Vagina (tissue), 2 donors: Measurements from ENCODE around the gene PRR23E.

Source experiments
- POLR2A ChIP-seq, 2 donors: fragments of 450-650 bp; IDR thresholded peaks; one replicate each; pipeline ENCODE4 v1.6.1; 2017; ENCODE audit warnings: antibody characterized with exemption in 2 of 2, mild to moderate bottlenecking in 2 of 2, moderate library complexity in 2 of 2
- POLR2AphosphoS5 ChIP-seq, 2 donors: sonication (generic); formaldehyde crosslinking; IDR thresholded peaks; one replicate each; pipeline ENCODE4 v1.9.0; 2017; ENCODE audit warnings: antibody characterized with exemption in 2 of 2, mild to moderate bottlenecking in 2 of 2, low read depth in 1 of 2; ENCODE audit not compliant: insufficient read depth in 1 of 2
- TF ChIP-seq, protein P1 (sequence below), 3 experiments: fragments of 450-650 bp in 2 of 3; fragments of 200-600 bp in 1 of 3; sonication (generic) in 1 of 3; IDR thresholded peaks; one replicate each; pipeline ENCODE4 v1.5.1; 2017 to 2019; ENCODE audit warnings: antibody characterized with exemption in 3 of 3, mild to moderate bottlenecking in 2 of 3, moderate library complexity in 2 of 3

DNA sequence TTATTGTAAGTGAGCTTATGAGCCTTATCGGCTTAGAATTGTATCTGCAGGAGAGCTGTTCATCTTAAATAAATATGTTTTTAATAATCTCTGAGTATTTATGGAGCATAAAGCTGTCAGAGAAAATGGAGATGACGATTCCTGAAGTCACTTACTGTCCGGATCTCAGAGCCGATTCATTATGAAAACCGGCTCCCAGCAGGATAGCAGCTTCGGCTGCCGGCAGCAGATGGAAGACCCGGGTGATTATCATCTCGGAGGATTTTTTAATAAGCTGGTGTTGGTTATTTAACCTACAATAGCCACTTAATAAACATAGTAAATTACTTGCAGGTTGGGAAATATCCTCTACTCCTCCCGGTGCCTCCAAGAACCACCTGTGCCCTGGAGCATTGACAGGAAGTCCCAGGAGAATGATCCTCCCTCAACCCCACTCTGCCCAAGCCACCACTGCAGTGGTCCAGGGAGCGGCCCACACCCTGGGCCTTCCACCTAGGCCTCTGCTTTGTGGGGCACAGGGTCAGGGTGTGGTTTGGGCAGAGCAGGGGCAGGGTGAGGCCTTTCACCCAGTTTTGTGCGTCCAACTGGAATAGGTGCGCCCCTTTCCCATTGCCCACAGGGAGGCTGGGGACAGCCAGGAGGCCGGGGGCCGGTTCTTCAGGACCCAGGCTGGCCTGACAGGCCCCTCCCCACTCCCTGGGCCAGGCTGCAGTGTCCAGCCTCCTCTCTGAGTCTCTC, 42.2 kb upstream of the PRR23E start:
- TF ChIP-seq, protein P1, sequence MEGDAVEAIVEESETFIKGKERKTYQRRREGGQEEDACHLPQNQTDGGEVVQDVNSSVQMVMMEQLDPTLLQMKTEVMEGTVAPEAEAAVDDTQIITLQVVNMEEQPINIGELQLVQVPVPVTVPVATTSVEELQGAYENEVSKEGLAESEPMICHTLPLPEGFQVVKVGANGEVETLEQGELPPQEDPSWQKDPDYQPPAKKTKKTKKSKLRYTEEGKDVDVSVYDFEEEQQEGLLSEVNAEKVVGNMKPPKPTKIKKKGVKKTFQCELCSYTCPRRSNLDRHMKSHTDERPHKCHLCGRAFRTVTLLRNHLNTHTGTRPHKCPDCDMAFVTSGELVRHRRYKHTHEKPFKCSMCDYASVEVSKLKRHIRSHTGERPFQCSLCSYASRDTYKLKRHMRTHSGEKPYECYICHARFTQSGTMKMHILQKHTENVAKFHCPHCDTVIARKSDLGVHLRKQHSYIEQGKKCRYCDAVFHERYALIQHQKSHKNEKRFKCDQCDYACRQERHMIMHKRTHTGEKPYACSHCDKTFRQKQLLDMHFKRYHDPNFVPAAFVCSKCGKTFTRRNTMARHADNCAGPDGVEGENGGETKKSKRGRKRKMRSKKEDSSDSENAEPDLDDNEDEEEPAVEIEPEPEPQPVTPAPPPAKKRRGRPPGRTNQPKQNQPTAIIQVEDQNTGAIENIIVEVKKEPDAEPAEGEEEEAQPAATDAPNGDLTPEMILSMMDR (IDR thresholded peaks at IDR 0.05), result no peak
- TF ChIP-seq POLR2A (IDR thresholded peaks at IDR 0.05) (no peak), POLR2AphosphoS5 (IDR thresholded peaks at IDR 0.05; ENCODE audit: insufficient read depth in 1 of 2, low read depth in 1 of 2) (no peak)
